ENCODE data around the gene ARHGEF9. TPM values are rescaled to one million over a fixed set of nuclear protein-coding genes. Genes with fewer than 3 reads are reported as not detected.

Gene ARHGEF9
- total RNA-seq, 2 donors from 2014 or later, result 18.5 to 21.6 TPM

GRCh38 chrX:63751481-63751880, 33.5 kb downstream of the ARHGEF9 start:
- H3K27ac ChIP-seq, result no peak overlapping the region
- H3K9me3 ChIP-seq, result no peaks in the 10 kb centered on the region
- intact Hi-C loops (cut with DNase I), result loop anchor here (10.0 kb wide), 2 partner anchors 187 to 453 kb away; partner anchors contain the start of gene AMER1
- DNase-seq (ENCODE audit: low spot score), result no peak
- H3K4me3 ChIP-seq, result no peak overlapping the region
- H3K27me3 ChIP-seq (replicated peaks; ENCODE audit: insufficient read depth), result no peaks in the 10 kb centered on the region
- no peaks in the 10 kb centered on the region for H3K4me1 ChIP-seq (replicated peaks)
- WGBS, result 62% methylated on average over 2 of the region's 2 CpGs
- no peaks in the 10 kb centered on the region for H3K36me3 ChIP-seq
- TF ChIP-seq POLR2AphosphoS5 (IDR thresholded peaks at IDR 0.05), result no peak
- no peak for TF ChIP-seq POLR2A (IDR thresholded peaks at IDR 0.05)

- Histone ChIP-seq H3K4me1 (replicated peaks) (no peaks in the 10 kb centered on the region), H3K27ac (no peak overlapping the region), H3K27me3 (replicated peaks; ENCODE audit: insufficient read depth) (no peaks in the 10 kb centered on the region), H3K36me3 (no peaks in the 10 kb centered on the region), H3K9me3 (no peaks in the 10 kb centered on the region), H3K4me3 (no peak overlapping the region)
- intact Hi-C loops (cut with DNase I), result loop anchor here (10.0 kb wide), 2 partner anchors 186 to 454 kb away; partner anchors contain the start of gene AMER1
- TF ChIP-seq POLR2A (IDR thresholded peaks at IDR 0.05), result no peak
- no peak for TF ChIP-seq POLR2AphosphoS5 (IDR thresholded peaks at IDR 0.05)
- no peak for TF ChIP-seq CTCF (IDR thresholded peaks at IDR 0.05)
- no peak for DNase-seq (ENCODE audit: low spot score)
- 20% methylated on average over 3 of the region's 3 CpGs for WGBS
These were observed 34.2 kb downstream of the ARHGEF9 start for GRCh38 chrX:63750811-63751210.

GRCh38 chrX:63747331-63747730, 37.7 kb downstream of the ARHGEF9 start:
- DNase-seq (ENCODE audit: low spot score), result no peak
- TF ChIP-seq CTCF (IDR thresholded peaks at IDR 0.05) (no peak), POLR2A (IDR thresholded peaks at IDR 0.05) (no peak)
- no peaks in the 10 kb centered on the region for H3K4me1 ChIP-seq (replicated peaks)
- no peaks in the 10 kb centered on the region for H3K27me3 ChIP-seq (replicated peaks; ENCODE audit: insufficient read depth)
- no peak overlapping the region for H3K4me3 ChIP-seq
- H3K36me3 ChIP-seq, result no peaks in the 10 kb centered on the region
- intact Hi-C loops (cut with DNase I), result no loop called here
- H3K9me3 ChIP-seq, result no peaks in the 10 kb centered on the region
- H3K27ac ChIP-seq, result no peak overlapping the region
- WGBS, result 84% methylated on average over 2 of the region's 2 CpGs

DNA sequence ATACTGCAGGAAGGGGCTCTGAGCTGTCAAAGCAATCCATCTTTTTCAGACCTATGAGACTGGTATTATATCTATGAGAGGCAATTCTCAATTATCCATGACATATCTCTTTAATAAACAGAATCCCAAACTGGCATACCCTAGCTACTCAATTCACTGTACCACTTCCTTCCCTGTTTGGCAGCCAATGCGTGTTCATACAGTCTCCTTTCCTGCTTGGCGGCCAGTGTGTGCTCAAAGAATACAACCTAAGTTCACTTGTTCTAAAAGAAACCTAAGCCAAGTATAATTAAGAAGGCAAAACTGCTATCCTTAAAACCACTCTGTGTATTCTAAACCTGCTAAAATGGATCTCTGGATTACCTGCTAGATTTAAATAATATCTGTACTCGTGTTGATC, 38.3 kb downstream of the ARHGEF9 start:
- intact Hi-C loops (cut with DNase I), result no loop called here
- Histone ChIP-seq H3K27me3 (replicated peaks; ENCODE audit: insufficient read depth) (no peaks in the 10 kb centered on the region), H3K36me3 (no peaks in the 10 kb centered on the region), H3K4me1 (replicated peaks) (no peaks in the 10 kb centered on the region), H3K27ac (no peak overlapping the region), H3K9me3 (no peaks in the 10 kb centered on the region), H3K4me3 (no peak overlapping the region)
- 52% methylated on average over 3 of the region's 3 CpGs for WGBS
- no peak for TF ChIP-seq POLR2A (IDR thresholded peaks at IDR 0.05)
- no peak for TF ChIP-seq CTCF (IDR thresholded peaks at IDR 0.05)
- no peak for TF ChIP-seq POLR2AphosphoS5 (IDR thresholded peaks at IDR 0.05)
- DNase-seq (ENCODE audit: low spot score), result no peak

- no peaks in the 10 kb centered on the region for H3K9me3 ChIP-seq
- DNase-seq (ENCODE audit: low spot score), result no peak
- no peak overlapping the region for H3K27ac ChIP-seq
- intact Hi-C loops (cut with DNase I), result no loop called here
- no peak for TF ChIP-seq CTCF (IDR thresholded peaks at IDR 0.05)
- no peak for TF ChIP-seq POLR2AphosphoS5 (IDR thresholded peaks at IDR 0.05)
- TF ChIP-seq POLR2A (IDR thresholded peaks at IDR 0.05), result no peak
- H3K27me3 ChIP-seq (replicated peaks; ENCODE audit: insufficient read depth), result no peaks in the 10 kb centered on the region
- H3K4me1 ChIP-seq (replicated peaks), result no peaks in the 10 kb centered on the region
- WGBS, result 83% methylated on average over 1 of the region's 1 CpG
- no peaks in the 10 kb centered on the region for H3K36me3 ChIP-seq
- H3K4me3 ChIP-seq, result no peak overlapping the region
These were observed 38.7 kb downstream of the ARHGEF9 start for GRCh38 chrX:63746278-63746677.
